SKM-1 (cell line): ENCODE data around the gene PPIH.
"Not testable (repeated sequence)": the region's sequence is repeated elsewhere in the genome, so short reads cannot be mapped to it uniquely, and the experiment has no call there.

ENCODE experiments used
- DNase-seq: peaks from one replicate; lab custom pipeline; 2025; ENCODE audit not compliant: unreplicated experiment; lab: John Stamatoyannopoulos, UW

PPIH gene

GRCh38 chr1:42681741-42682483 is 23.7 kb downstream of the PPIH start, which contains the start of gene YBX1:
TSS of gene YBX1 (plus strand) at chr1:42682418. CDS start at chr1:42682566, 148 bp downstream.
- peak; percentile 97 for DNase-seq

- DNase-seq = not testable (repeated sequence)
These were observed 24.2 kb downstream of the PPIH start for GRCh38 chr1:42682484-42682738.

GRCh38 chr1:42682739-42683531 is 24.7 kb downstream of the PPIH start:
- peak; percentile 44 for DNase-seq

GRCh38 chr1:42684139-42684538 is 25.9 kb downstream of the PPIH start:
- no peak for DNase-seq

- DNase-seq = no peak
These were observed 28.2 kb downstream of the PPIH start for GRCh38 chr1:42686418-42686817.

GRCh38 chr1:42689912-42690311 is 31.7 kb downstream of the PPIH start:
- no peak for DNase-seq

- no peak for DNase-seq
These were observed 32.4 kb downstream of the PPIH start for GRCh38 chr1:42690477-42691156.

- DNase-seq = no peak
These were observed 32.9 kb downstream of the PPIH start for GRCh38 chr1:42691157-42691498.

GRCh38 chr1:42692461-42692860 is 34.2 kb downstream of the PPIH start:
- no peak for DNase-seq

- no peak for DNase-seq
These were observed 34.7 kb downstream of the PPIH start for GRCh38 chr1:42692911-42693310.

GRCh38 chr1:42698081-42698813 is 40.0 kb downstream of the PPIH start:
- DNase-seq = no peak

- no peak for DNase-seq
These were observed 41.8 kb downstream of the PPIH start for GRCh38 chr1:42700006-42700405.

- no peak for DNase-seq
These were observed 45.8 kb downstream of the PPIH start for GRCh38 chr1:42703888-42704464.

- DNase-seq = not testable (repeated sequence)
These were observed 54.6 kb downstream of the PPIH start for GRCh38 chr1:42712808-42713207.

- no peak for DNase-seq
These were observed 55.1 kb downstream of the PPIH start for GRCh38 chr1:42713293-42713692.

- DNase-seq = not testable (repeated sequence)
These were observed 56.2 kb downstream of the PPIH start for GRCh38 chr1:42714441-42714840.

GRCh38 chr1:42720868-42721267 is 62.6 kb downstream of the PPIH start:
- DNase-seq = no peak

- no peak for DNase-seq
These were observed 63.7 kb downstream of the PPIH start for GRCh38 chr1:42721926-42722325.

- not testable (repeated sequence) for DNase-seq
These were observed 64.2 kb downstream of the PPIH start for GRCh38 chr1:42722403-42722802.

- DNase-seq = no peak
These were observed 65.3 kb downstream of the PPIH start for GRCh38 chr1:42723511-42723910.

GRCh38 chr1:42725820-42726219 is 67.6 kb downstream of the PPIH start:
- not testable (repeated sequence) for DNase-seq
